Measurements from ENCODE around the gene TCERG1. TPM values are rescaled to one million over a fixed set of nuclear protein-coding genes. Genes with fewer than 3 reads are reported as not detected.

The TCERG1 gene
- total RNA-seq, 1 donor from 2014 or later, result 121 TPM

DNA sequence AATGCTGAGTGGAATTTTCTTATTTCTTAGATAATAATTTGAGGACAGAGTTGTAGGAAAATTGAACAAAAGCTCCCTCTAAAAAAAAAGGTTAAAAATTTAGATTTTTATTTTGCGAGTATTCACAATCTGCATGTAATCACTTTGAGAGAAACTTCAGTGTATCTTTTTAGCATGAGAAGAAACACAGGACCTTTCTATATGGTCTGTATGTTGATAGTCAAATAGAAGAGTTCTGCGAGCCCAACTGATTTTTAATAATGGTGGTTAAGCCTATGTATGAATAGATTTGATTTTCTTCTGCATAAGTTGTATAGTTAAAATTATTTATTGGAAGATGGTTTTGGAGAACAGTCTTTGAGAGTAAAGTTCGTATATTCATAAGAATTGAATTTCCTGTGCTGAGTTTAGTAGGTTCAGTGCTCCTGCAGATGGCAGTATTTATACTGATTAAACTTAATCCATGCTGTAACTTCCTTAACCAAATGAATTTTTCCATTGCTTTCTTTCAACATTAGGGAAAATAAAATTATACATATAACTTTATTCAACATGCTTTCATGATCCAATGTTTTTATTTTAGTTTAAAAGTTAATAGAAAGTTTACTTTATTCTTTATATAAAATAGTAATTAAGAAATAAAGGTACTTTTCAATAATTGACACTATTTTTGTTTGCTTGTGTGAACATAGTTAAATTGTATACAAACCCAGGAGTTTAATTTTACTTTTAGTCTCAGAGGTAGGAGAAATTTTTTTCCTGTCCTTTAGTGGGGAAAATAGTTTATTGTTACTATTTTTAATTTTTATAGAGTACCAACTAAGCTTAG is 19.6 kb downstream of the TCERG1 start:
- DNase-seq (ENCODE audit: low spot score, unreplicated experiment), result no peak
- Mint-ChIP-seq H3K27ac (no peak overlapping the region), H3K4me3 (ENCODE audit: low read depth) (no peak overlapping the region), H3K36me3 (ENCODE audit: insufficient read depth) (peaks cover 20% of the 10 kb centered on the region), H3K27me3 (no peaks in the 10 kb centered on the region), H3K4me1 (ENCODE audit: low read depth) (no peaks in the 10 kb centered on the region), H3K9me3 (ENCODE audit: low read depth) (no peaks in the 10 kb centered on the region)
- TF ChIP-seq, protein P1, sequence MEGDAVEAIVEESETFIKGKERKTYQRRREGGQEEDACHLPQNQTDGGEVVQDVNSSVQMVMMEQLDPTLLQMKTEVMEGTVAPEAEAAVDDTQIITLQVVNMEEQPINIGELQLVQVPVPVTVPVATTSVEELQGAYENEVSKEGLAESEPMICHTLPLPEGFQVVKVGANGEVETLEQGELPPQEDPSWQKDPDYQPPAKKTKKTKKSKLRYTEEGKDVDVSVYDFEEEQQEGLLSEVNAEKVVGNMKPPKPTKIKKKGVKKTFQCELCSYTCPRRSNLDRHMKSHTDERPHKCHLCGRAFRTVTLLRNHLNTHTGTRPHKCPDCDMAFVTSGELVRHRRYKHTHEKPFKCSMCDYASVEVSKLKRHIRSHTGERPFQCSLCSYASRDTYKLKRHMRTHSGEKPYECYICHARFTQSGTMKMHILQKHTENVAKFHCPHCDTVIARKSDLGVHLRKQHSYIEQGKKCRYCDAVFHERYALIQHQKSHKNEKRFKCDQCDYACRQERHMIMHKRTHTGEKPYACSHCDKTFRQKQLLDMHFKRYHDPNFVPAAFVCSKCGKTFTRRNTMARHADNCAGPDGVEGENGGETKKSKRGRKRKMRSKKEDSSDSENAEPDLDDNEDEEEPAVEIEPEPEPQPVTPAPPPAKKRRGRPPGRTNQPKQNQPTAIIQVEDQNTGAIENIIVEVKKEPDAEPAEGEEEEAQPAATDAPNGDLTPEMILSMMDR (IDR thresholded peaks at IDR 0.05; ENCODE audit: unreplicated experiment), result peak; percentile 54

DNA sequence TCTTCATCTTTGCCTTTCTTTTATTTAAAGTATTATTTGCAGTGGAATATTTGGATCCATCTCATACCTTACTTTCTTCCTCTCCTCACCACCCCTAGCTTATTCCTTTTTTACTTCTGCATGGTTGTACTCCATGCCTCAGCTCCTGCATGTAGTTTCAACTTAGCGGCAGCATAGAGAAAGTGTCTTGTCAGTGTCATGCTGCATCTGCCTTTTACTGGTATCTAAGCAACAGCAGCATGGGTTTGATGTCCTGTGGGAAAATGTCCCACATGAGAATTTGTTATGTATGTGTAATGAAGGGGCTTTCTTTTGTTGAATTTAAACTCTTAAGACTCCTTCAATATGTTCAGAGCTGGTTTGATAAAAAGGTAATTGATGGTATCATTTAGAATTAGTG is 20.6 kb downstream of the TCERG1 start:
- no peaks in the 10 kb centered on the region for H3K4me1 Mint-ChIP-seq (ENCODE audit: low read depth)
- H3K36me3 Mint-ChIP-seq (ENCODE audit: insufficient read depth), result peaks cover 27% of the 10 kb centered on the region
- TF ChIP-seq, protein P1 (IDR thresholded peaks at IDR 0.05; ENCODE audit: unreplicated experiment), result no peak
- no peaks in the 10 kb centered on the region for H3K27me3 Mint-ChIP-seq
- H3K9me3 Mint-ChIP-seq (ENCODE audit: low read depth), result no peaks in the 10 kb centered on the region
- no peak for DNase-seq (ENCODE audit: low spot score, unreplicated experiment)
- no peak overlapping the region for H3K4me3 Mint-ChIP-seq (ENCODE audit: low read depth)
- no peak overlapping the region for H3K27ac Mint-ChIP-seq

DNA sequence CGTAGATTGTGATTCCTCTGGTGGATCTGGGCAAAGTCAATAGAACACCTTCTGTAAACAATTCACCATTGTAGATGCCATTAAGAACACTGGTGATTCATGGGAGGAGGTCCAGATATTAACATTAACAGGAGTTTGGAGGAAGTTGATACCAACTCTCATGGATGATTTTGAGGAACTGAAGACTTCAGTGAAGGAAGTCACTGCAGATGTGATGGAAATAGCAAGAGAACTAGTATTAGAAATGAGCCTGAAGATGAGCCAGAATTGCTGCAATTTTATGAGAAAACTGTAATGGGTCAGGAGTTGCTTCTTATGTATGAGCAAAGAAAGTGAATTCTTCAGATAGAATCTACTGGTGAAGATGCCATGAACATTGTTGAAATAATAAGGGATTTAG is 26.9 kb downstream of the TCERG1 start:
- DNase-seq (ENCODE audit: low spot score, unreplicated experiment), result no peak
- peaks cover 1% of the 10 kb centered on the region for H3K4me1 Mint-ChIP-seq (ENCODE audit: low read depth)
- peaks cover 22% of the 10 kb centered on the region for H3K36me3 Mint-ChIP-seq (ENCODE audit: insufficient read depth)
- H3K9me3 Mint-ChIP-seq (ENCODE audit: low read depth), result no peaks in the 10 kb centered on the region
- H3K27ac Mint-ChIP-seq, result no peak overlapping the region
- TF ChIP-seq, protein P1 (IDR thresholded peaks at IDR 0.05; ENCODE audit: unreplicated experiment), result no peak
- H3K4me3 Mint-ChIP-seq (ENCODE audit: low read depth), result no peak overlapping the region
- H3K27me3 Mint-ChIP-seq, result no peaks in the 10 kb centered on the region

DNA sequence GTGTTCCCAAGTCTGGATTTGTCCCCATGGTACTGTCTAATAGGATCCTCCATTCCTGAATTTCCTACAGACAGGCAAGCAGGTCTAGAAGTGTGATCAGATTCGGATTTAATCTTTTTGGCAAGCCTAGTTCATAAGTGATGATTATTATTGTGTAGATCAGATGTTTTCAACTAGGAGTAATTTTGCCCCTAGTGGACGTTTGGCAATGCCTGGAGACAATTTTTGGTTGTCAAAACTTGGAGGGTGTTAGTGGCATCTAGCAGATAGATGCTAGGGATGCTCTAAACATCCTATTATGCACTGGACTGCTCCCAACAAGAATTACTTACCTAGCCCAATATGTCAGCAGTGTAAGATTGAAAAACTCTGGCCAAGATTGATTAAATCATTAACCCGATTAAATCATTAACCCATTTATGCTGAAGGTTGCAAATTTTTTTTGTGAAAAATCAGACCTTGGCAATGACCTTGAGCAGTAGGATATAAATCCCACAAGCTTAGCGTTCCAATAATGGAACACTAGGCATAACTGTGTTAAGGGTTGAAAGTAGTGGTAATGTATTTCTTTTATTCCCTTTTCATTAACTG is 28.2 kb downstream of the TCERG1 start:
- H3K4me1 Mint-ChIP-seq (ENCODE audit: low read depth), result peaks cover 1% of the 10 kb centered on the region
- no peak for DNase-seq (ENCODE audit: low spot score, unreplicated experiment)
- H3K9me3 Mint-ChIP-seq (ENCODE audit: low read depth), result no peaks in the 10 kb centered on the region
- peaks cover 21% of the 10 kb centered on the region for H3K36me3 Mint-ChIP-seq (ENCODE audit: insufficient read depth)
- TF ChIP-seq, protein P1 (IDR thresholded peaks at IDR 0.05; ENCODE audit: unreplicated experiment), result peak; percentile 22
- H3K4me3 Mint-ChIP-seq (ENCODE audit: low read depth), result no peak overlapping the region
- no peaks in the 10 kb centered on the region for H3K27me3 Mint-ChIP-seq
- H3K27ac Mint-ChIP-seq, result no peak overlapping the region

DNA sequence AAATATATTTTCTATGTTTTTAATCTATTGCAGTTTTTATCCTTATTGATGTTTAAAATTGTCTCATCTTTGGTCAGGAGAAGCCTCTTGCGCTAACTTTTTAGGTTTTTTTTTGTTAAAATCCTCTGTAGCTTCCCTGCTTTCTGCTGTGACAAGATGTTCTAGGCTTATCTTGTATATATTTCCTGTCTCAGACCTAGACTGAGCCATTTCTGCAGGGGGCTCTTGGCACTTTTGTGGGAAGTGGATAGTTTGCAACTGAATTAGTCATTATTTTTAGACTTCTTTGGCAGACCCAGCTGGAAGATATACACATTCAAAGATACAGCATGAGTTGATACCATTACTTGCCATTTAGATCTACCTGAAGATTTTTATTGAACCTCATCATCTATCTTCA is 28.8 kb downstream of the TCERG1 start:
- Mint-ChIP-seq H3K9me3 (ENCODE audit: low read depth) (no peaks in the 10 kb centered on the region), H3K36me3 (ENCODE audit: insufficient read depth) (peaks cover 22% of the 10 kb centered on the region), H3K27me3 (no peaks in the 10 kb centered on the region), H3K4me3 (ENCODE audit: low read depth) (no peak overlapping the region), H3K4me1 (ENCODE audit: low read depth) (peaks cover 1% of the 10 kb centered on the region), H3K27ac (no peak overlapping the region)
- TF ChIP-seq, protein P1 (IDR thresholded peaks at IDR 0.05; ENCODE audit: unreplicated experiment), result no peak
- DNase-seq (ENCODE audit: low spot score, unreplicated experiment), result no peak

Data from progenitor cell of endocrine pancreas (in vitro differentiated cells).